HepG2 (cell line): ENCODE measurements around the gene ST3GAL4. TPM values are rescaled to one million over a fixed set of nuclear protein-coding genes. Genes with fewer than 3 reads are reported as not detected.

Experiments
- ATAC-seq: fragments of 200-7000 bp; cut with Tn5 transposase; 3 replicates; pipeline ENCODE4 v1.9.1; 2020; ENCODE audit warnings: mild to moderate bottlenecking, moderate library complexity
- BruUV-seq: library from RNA; stranded (reverse); fragments of 400-500 nt; replicated peaks from 2 replicates; lab custom pipeline; 2021; lab: Mats Ljungman, UMichigan
- CTCF ChIA-PET: fragments of 300-600 bp; formaldehyde crosslinking; extraction: SDS; loops from one replicate; lab custom pipeline; 2021; ENCODE audit warnings: low total read pairs, inconsistent platforms, low intra/inter-chr PET ratio; lab: Yijun Ruan, JAX
- POLR2A ChIA-PET: fragments of 350-600 bp; sonication (Branson Sonifier 250); formaldehyde crosslinking; loops from one replicate; lab custom pipeline; 2020; ENCODE audit warnings: antibody characterized with exemption, inconsistent platforms; lab: Yijun Ruan, JAX
- DNase-seq: peaks from one replicate; pipeline ENCODE4 v3.0.0-alpha.2; 2015; ENCODE audit warnings: low spot score
- FAIRE-seq: peaks from 3 replicates; lab custom pipeline; 2011; peaks lifted over from hg19 to GRCh38; lab: Jason Lieb, UNC
- H2AFZ ChIP-seq: one replicate; pipeline ENCODE4 v1.6.1; 2011; ENCODE audit warnings: low read length, inconsistent platforms
- H3K27ac ChIP-seq: fragments of 300-600 bp; 3 replicates; pipeline ENCODE4 v1.8.0; 2011; ENCODE audit warnings: mixed run types, mild to moderate bottlenecking, mixed read lengths, low read length, inconsistent platforms; ENCODE audit not compliant: insufficient read depth; ENCODE audit errors: extremely low read length
- H3K27me3 ChIP-seq, 2 experiments: fragments of 200-600 bp in 1 of 2; 2 replicates in 1 of 2; 3 replicates in 1 of 2; pipeline versions ENCODE4 v1.6.0 to v1.8.0; 2011; ENCODE audit warnings: low read length in 2 of 2, mild to moderate bottlenecking in 2 of 2, moderate library complexity in 2 of 2, inconsistent platforms in 1 of 2; ENCODE audit not compliant: insufficient read depth in 2 of 2, control insufficient read depth in 1 of 2
- H3K36me3 ChIP-seq, 2 experiments: fragments of 200-600 bp in 1 of 2; replicated peaks in 1 of 2; 2 replicates in 1 of 2; 3 replicates in 1 of 2; pipeline versions ENCODE4 v1.5.1 to v1.8.0; 2011; ENCODE audit warnings: low read length in 2 of 2, inconsistent platforms in 1 of 2; ENCODE audit not compliant: insufficient read depth in 2 of 2, control insufficient read depth in 1 of 2
- H3K4me1 ChIP-seq: 2 replicates; pipeline ENCODE4 v1.5.1; 2012; ENCODE audit warnings: low read length, inconsistent platforms; ENCODE audit not compliant: insufficient read depth
- H3K4me2 ChIP-seq: 2 replicates; pipeline ENCODE4 v1.6.0; 2011; ENCODE audit warnings: low read depth, low read length, inconsistent platforms
- H3K4me3 ChIP-seq, 3 experiments: fragments of 200-600 bp in 1 of 3; sonication (generic), shearing (Covaris generic) in 1 of 3; replicated peaks in 1 of 3; 2 replicates each; pipeline ENCODE4 v1.5.1; 2011 to 2016; ENCODE audit warnings: low read length in 3 of 3, inconsistent platforms in 2 of 3, low read depth in 2 of 3, mild to moderate bottlenecking in 2 of 3, control low read depth in 1 of 3, mixed read lengths in 1 of 3; ENCODE audit not compliant: insufficient read depth in 1 of 3
- H3K79me2 ChIP-seq: one replicate; pipeline ENCODE4 v1.6.1; 2011; ENCODE audit warnings: low read length, inconsistent platforms; ENCODE audit not compliant: insufficient read depth
- H3K9ac ChIP-seq: 2 replicates; pipeline ENCODE4 v1.6.0; 2011; ENCODE audit warnings: mild to moderate bottlenecking, low read depth, low read length, inconsistent platforms; ENCODE audit not compliant: insufficient read depth
- H3K9me3 ChIP-seq: 2 replicates; pipeline ENCODE4 v1.5.1; 2012; ENCODE audit warnings: mild to moderate bottlenecking, low read length
- H4K20me1 ChIP-seq: 2 replicates; pipeline ENCODE4 v1.6.0; 2011; ENCODE audit warnings: inconsistent platforms, mild to moderate bottlenecking, low read length, moderate library complexity; ENCODE audit not compliant: insufficient read depth
- ERF ChIP-seq: IDR thresholded peaks from 2 replicates; pipeline ENCODE4 v1.6.1; 2018; ENCODE audit warnings: missing biosample characterization, missing genetic modification reagents
- NRL ChIP-seq: sonication (generic); formaldehyde crosslinking; IDR thresholded peaks from 2 replicates; pipeline ENCODE4 v1.5.0; 2020; ENCODE audit warnings: missing genetic modification reagents, mild to moderate bottlenecking, moderate library complexity, borderline replicate concordance
- PTBP1 ChIP-seq: fragments of 200-400 bp; formaldehyde crosslinking; IDR thresholded peaks from 2 replicates; pipeline ENCODE4 v1.6.1; 2018; ENCODE audit warnings: low read length, low read depth; ENCODE audit not compliant: poor library complexity, severe bottlenecking
- SYNCRIP ChIP-seq: fragments of 200-400 bp; formaldehyde crosslinking; IDR thresholded peaks from 2 replicates; pipeline ENCODE4 v1.6.1; 2018; ENCODE audit warnings: mild to moderate bottlenecking, low read depth, low read length; ENCODE audit not compliant: insufficient read depth
- ZFY ChIP-seq: sonication (generic); formaldehyde crosslinking; IDR thresholded peaks from 2 replicates; pipeline ENCODE4 v1.4.0; 2020; ENCODE audit warnings: missing genetic modification reagents
- ZSCAN25 ChIP-seq: sonication (generic); formaldehyde crosslinking; IDR thresholded peaks from 2 replicates; pipeline ENCODE4 v1.8.0; 2022; ENCODE audit warnings: mild to moderate bottlenecking, missing genetic modification reagents
- ZSCAN30 ChIP-seq: sonication (generic); formaldehyde crosslinking; IDR thresholded peaks from 2 replicates; pipeline ENCODE4 v1.5.0; 2020; ENCODE audit warnings: mild to moderate bottlenecking, missing genetic modification reagents
- WGBS: methylation state at CpG from one replicate; pipeline ENCODE4 v1.1.6; 2017; ENCODE audit warnings: low lambda C conversion rate; 5-methylcytosine and 5-hydroxymethylcytosine counted together
- in situ Hi-C: cut with HindIII; loops from 2 replicates; pipeline ENCODE4 v1.10.0; 2017; ENCODE audit warnings: low pct_unique_long_range_greater_than_20kb; ENCODE audit not compliant: extremely low pct_ligation_motif_present
- intact Hi-C: fragments of 100-400 bp; cut with micrococcal nuclease; formaldehyde crosslinking; loops from one replicate; pipeline ENCODE4 v1.10.0; 2022; ENCODE audit not compliant: unreplicated experiment
- polyA plus RNA-seq, 8 experiments: library from polyadenylated mRNA; depleted of rRNA in 3 of 8; stranded (reverse) in 7 of 8; unstranded in 1 of 8; fragments of >200 nt; fragmentation: Illumina TruSeq in 4 of 8; extraction: Trizol in 4 of 8; gene quantifications; 2 replicates each; pipeline versions ENCODE4 v1.2.1 to v1.2.3, GENCODE V29; 2011 to 2016; ENCODE audit warnings: low read depth in 4 of 8, missing spikeins in 1 of 8, mixed read lengths in 1 of 8; ENCODE audit not compliant: insufficient read depth in 1 of 8
- total RNA-seq, 5 experiments: library from RNA; depleted of rRNA; stranded (reverse); fragments of >200 nt; fragmentation: Illumina TruSeq; extraction: Trizol; gene quantifications; 2 replicates each; pipeline ENCODE4 v1.2.3, GENCODE V29; 2016; ENCODE audit warnings: low read depth in 1 of 5
- TF ChIP-seq, protein P1 (sequence below): sonication (generic); formaldehyde crosslinking; IDR thresholded peaks from 2 replicates; pipeline ENCODE4 v1.5.0; 2020; ENCODE audit warnings: missing genetic modification reagents
- TF ChIP-seq, protein P2 (sequence below): sonication (generic); formaldehyde crosslinking; IDR thresholded peaks from 2 replicates; pipeline ENCODE4 v1.8.1; 2023; ENCODE audit warnings: mild to moderate bottlenecking, inconsistent platforms, moderate library complexity, missing genetic modification reagents, borderline replicate concordance
- TF ChIP-seq, protein P3 (sequence below): sonication (generic); formaldehyde crosslinking; IDR thresholded peaks from 2 replicates; pipeline ENCODE4 v1.4.0; 2020; ENCODE audit warnings: missing genetic modification reagents, borderline replicate concordance

ST3GAL4 gene
- total and polyA plus RNA-seq, 2 of the 13 experiments (the other 11 are each of a cell fraction or from before 2014, with no cell fraction given) = 9.1 to 13.3 TPM

DNA sequence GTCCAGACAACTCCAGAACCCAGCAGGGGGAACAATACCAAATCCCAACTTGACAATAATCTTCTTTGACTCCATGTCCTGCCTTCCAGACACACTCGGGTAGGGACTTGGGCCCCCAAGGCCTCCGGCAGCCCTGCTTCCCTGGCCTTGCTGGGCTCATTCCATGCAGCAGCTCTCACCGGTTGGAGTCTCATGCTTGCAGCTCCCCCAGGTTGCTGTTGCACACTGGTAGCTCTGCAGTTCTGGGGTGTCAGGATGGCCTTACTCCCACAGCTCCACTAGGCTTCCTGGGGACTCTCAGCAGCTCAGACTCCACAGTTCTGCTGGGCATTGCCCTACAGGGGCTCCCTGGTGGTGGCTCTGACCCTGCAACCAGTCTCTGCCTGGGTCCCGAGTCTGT, 42.8 kb downstream of the ST3GAL4 start:
- Histone ChIP-seq H3K9me3 (no peaks in the 10 kb centered on the region), H3K4me2 (no peak overlapping the region), H3K27me3 (no peaks in the 10 kb centered on the region), H3K4me3 (no peak overlapping the region), H3K79me2 (no peaks in the 10 kb centered on the region), H2AFZ (no peak overlapping the region), H3K27ac (no peak overlapping the region), H3K36me3 (no peaks in the 10 kb centered on the region), H4K20me1 (no peaks in the 10 kb centered on the region), H3K4me1 (no peaks in the 10 kb centered on the region), H3K9ac (no peak overlapping the region)
- ATAC-seq = no peak
- DNase-seq = no peak
- ChIA-PET POLR2A (no interaction called here), CTCF (no interaction called here)
- 100% methylated on average over 1 of the region's 4 CpGs for WGBS
- BruUV-seq = no TSS peak
- in situ Hi-C loops (no loop called here), intact Hi-C loops (no loop called here)
- no peak for FAIRE-seq
- no peak for TF ChIP-seq SYNCRIP
- no peak for TF ChIP-seq ZSCAN25
- no peak for TF ChIP-seq NRL
- TF ChIP-seq, protein P1, sequence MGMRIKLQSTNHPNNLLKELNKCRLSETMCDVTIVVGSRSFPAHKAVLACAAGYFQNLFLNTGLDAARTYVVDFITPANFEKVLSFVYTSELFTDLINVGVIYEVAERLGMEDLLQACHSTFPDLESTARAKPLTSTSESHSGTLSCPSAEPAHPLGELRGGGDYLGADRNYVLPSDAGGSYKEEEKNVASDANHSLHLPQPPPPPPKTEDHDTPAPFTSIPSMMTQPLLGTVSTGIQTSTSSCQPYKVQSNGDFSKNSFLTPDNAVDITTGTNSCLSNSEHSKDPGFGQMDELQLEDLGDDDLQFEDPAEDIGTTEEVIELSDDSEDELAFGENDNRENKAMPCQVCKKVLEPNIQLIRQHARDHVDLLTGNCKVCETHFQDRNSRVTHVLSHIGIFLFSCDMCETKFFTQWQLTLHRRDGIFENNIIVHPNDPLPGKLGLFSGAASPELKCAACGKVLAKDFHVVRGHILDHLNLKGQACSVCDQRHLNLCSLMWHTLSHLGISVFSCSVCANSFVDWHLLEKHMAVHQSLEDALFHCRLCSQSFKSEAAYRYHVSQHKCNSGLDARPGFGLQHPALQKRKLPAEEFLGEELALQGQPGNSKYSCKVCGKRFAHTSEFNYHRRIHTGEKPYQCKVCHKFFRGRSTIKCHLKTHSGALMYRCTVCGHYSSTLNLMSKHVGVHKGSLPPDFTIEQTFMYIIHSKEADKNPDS (CRISPR knock-in tag) = no peak
- TF ChIP-seq, protein P2, sequence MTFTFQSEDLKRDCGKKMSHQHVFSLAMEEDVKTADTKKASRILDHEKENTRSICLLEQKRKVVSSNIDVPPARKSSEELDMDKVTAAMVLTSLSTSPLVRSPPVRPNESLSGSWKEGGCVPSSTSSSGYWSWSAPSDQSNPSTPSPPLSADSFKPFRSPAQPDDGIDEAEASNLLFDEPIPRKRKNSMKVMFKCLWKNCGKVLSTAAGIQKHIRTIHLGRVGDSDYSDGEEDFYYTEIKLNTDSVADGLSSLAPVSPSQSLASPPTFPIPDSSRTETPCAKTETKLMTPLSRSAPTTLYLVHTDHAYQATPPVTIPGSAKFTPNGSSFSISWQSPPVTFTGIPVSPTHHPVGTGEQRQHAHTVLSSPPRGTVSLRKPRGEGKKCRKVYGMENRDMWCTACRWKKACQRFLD (CRISPR knock-in tag) = no peak
- TF ChIP-seq ZSCAN30 = no peak
- TF ChIP-seq ERF (CRISPR knock-in tag) = no peak
- TF ChIP-seq, protein P3, sequence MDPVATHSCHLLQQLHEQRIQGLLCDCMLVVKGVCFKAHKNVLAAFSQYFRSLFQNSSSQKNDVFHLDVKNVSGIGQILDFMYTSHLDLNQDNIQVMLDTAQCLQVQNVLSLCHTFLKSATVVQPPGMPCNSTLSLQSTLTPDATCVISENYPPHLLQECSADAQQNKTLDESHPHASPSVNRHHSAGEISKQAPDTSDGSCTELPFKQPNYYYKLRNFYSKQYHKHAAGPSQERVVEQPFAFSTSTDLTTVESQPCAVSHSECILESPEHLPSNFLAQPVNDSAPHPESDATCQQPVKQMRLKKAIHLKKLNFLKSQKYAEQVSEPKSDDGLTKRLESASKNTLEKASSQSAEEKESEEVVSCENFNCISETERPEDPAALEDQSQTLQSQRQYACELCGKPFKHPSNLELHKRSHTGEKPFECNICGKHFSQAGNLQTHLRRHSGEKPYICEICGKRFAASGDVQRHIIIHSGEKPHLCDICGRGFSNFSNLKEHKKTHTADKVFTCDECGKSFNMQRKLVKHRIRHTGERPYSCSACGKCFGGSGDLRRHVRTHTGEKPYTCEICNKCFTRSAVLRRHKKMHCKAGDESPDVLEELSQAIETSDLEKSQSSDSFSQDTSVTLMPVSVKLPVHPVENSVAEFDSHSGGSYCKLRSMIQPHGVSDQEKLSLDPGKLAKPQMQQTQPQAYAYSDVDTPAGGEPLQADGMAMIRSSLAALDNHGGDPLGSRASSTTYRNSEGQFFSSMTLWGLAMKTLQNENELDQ = no peak
- no peak for TF ChIP-seq ZFY (CRISPR knock-in tag)
- TF ChIP-seq PTBP1 = no peak
